ENCODE results near the gene LAT. TPM values are rescaled to one million over a fixed set of nuclear protein-coding genes. Genes with fewer than 3 reads are reported as not detected.

The LAT gene
- total RNA-seq, 1 experiment from 2014 or later: 3.3 TPM

GRCh38 chr16:28991687-28992086 lies 6.8 kb downstream of the LAT start:
- Histone ChIP-seq H3K4me1 (ENCODE audit: control insufficient read depth in 1 of 2, insufficient read depth in 2 of 2, low read length in 2 of 2) (no peaks in the 10 kb centered on the region), H2AFZ (ENCODE audit: low read depth, low read length, poor library complexity, severe bottlenecking) (no peak overlapping the region), H3K79me2 (ENCODE audit: insufficient read depth, low read length) (no peaks in the 10 kb centered on the region), H3K9me3 (ENCODE audit: control insufficient read depth in 1 of 2, insufficient read depth in 1 of 2, low read depth in 1 of 2, low read length in 2 of 2) (no peaks in the 10 kb centered on the region), H3K4me2 (ENCODE audit: low read length) (no peak overlapping the region), H3K36me3 (ENCODE audit: control insufficient read depth in 1 of 2, insufficient read depth in 2 of 2, low read length in 2 of 2) (no peaks in the 10 kb centered on the region), H3K27ac (ENCODE audit: low read depth, low read length) (no peak overlapping the region), H3K4me3 (replicated peaks in 1 of 2; ENCODE audit: low read depth in 1 of 2, low read length in 2 of 2) (no peak overlapping the region), H3K9me2 (ENCODE audit: insufficient read depth) (no peaks in the 10 kb centered on the region), H4K20me1 (ENCODE audit: insufficient read depth) (no peaks in the 10 kb centered on the region), H3K9ac (ENCODE audit: low read length) (no peak overlapping the region), H3K27me3 (ENCODE audit: insufficient read depth, low read length) (no peaks in the 10 kb centered on the region)
- TF ChIP-seq, protein P1, sequence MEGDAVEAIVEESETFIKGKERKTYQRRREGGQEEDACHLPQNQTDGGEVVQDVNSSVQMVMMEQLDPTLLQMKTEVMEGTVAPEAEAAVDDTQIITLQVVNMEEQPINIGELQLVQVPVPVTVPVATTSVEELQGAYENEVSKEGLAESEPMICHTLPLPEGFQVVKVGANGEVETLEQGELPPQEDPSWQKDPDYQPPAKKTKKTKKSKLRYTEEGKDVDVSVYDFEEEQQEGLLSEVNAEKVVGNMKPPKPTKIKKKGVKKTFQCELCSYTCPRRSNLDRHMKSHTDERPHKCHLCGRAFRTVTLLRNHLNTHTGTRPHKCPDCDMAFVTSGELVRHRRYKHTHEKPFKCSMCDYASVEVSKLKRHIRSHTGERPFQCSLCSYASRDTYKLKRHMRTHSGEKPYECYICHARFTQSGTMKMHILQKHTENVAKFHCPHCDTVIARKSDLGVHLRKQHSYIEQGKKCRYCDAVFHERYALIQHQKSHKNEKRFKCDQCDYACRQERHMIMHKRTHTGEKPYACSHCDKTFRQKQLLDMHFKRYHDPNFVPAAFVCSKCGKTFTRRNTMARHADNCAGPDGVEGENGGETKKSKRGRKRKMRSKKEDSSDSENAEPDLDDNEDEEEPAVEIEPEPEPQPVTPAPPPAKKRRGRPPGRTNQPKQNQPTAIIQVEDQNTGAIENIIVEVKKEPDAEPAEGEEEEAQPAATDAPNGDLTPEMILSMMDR (IDR thresholded peaks at IDR 0.05 in 2 of 3, conservative IDR thresholded peaks at IDR 0.05 in 1 of 3; ENCODE audit: borderline replicate concordance in 1 of 3, insufficient read depth in 1 of 3, low read depth in 2 of 3, low read length in 2 of 3): no peak
- TF ChIP-seq, protein P2, sequence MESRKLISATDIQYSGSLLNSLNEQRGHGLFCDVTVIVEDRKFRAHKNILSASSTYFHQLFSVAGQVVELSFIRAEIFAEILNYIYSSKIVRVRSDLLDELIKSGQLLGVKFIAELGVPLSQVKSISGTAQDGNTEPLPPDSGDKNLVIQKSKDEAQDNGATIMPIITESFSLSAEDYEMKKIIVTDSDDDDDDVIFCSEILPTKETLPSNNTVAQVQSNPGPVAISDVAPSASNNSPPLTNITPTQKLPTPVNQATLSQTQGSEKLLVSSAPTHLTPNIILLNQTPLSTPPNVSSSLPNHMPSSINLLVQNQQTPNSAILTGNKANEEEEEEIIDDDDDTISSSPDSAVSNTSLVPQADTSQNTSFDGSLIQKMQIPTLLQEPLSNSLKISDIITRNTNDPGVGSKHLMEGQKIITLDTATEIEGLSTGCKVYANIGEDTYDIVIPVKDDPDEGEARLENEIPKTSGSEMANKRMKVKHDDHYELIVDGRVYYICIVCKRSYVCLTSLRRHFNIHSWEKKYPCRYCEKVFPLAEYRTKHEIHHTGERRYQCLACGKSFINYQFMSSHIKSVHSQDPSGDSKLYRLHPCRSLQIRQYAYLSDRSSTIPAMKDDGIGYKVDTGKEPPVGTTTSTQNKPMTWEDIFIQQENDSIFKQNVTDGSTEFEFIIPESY (IDR thresholded peaks at IDR 0.05; ENCODE audit: extremely low read depth, insufficient replicate concordance, low read length): no peak
- no peak for TF ChIP-seq ATF3 (IDR thresholded peaks at IDR 0.05)
- no peak for TF ChIP-seq RAD21 (IDR thresholded peaks at IDR 0.05; ENCODE audit: low read depth)
- TF ChIP-seq REST (IDR thresholded peaks at IDR 0.05; ENCODE audit: low read depth): no peak
- no peak for TF ChIP-seq CEBPB (IDR thresholded peaks at IDR 0.05; ENCODE audit: low read depth)
- no peak for TF ChIP-seq EZH2 (IDR thresholded peaks at IDR 0.05)
- no peak for TF ChIP-seq EGR1 (IDR thresholded peaks at IDR 0.05; ENCODE audit: low read depth)
- TF ChIP-seq, protein P3, sequence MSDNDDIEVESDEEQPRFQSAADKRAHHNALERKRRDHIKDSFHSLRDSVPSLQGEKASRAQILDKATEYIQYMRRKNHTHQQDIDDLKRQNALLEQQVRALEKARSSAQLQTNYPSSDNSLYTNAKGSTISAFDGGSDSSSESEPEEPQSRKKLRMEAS (IDR thresholded peaks at IDR 0.05): no peak
- ChIA-PET RAD21 (ENCODE audit: low non-redundant PET in 1 of 2, low total read pairs in 2 of 2, uncharacterized antibody in 2 of 2, unreplicated experiment in 2 of 2) (no interaction called here), CTCF (no interaction called here), POLR2A (no interaction called here)
- BruUV-seq (replicated peaks): no TSS peak
- intact Hi-C loops (cut with micrococcal nuclease): no loop called here
- ATAC-seq (peak; percentile 34; the same call in 1 of the 2 replicates), DNase-seq (ENCODE audit: low read depth, low spot score) (no peak)

Data from HCT116 (cell line).